Measurements from ENCODE around the gene MLPH.

GRCh38 chr2:237534380-237534779, 47.3 kb downstream of the MLPH start:
- TF ChIP-seq, protein P1, sequence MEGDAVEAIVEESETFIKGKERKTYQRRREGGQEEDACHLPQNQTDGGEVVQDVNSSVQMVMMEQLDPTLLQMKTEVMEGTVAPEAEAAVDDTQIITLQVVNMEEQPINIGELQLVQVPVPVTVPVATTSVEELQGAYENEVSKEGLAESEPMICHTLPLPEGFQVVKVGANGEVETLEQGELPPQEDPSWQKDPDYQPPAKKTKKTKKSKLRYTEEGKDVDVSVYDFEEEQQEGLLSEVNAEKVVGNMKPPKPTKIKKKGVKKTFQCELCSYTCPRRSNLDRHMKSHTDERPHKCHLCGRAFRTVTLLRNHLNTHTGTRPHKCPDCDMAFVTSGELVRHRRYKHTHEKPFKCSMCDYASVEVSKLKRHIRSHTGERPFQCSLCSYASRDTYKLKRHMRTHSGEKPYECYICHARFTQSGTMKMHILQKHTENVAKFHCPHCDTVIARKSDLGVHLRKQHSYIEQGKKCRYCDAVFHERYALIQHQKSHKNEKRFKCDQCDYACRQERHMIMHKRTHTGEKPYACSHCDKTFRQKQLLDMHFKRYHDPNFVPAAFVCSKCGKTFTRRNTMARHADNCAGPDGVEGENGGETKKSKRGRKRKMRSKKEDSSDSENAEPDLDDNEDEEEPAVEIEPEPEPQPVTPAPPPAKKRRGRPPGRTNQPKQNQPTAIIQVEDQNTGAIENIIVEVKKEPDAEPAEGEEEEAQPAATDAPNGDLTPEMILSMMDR (conservative IDR thresholded peaks at IDR 0.05) = no peak
- no peak for TF ChIP-seq ZFX (IDR thresholded peaks at IDR 0.05)

Measured in C4-2B (cell line).